HG03095 (cell line): Measurements from ENCODE around the gene ZNF581.

Experiments
- ATAC-seq: cut with Tn5 transposase; IDR thresholded peaks from one replicate; pipeline ENCODE4 v1.9.1; 2021; ENCODE audit warnings: moderate library complexity; ENCODE audit not compliant: unreplicated experiment

ZNF581 gene

GRCh38 chr19:55691561-55692481 lies 48.4 kb downstream of the ZNF581 start:
- ATAC-seq, result no peak

GRCh38 chr19:55692681-55693081 lies 49.2 kb downstream of the ZNF581 start:
- ATAC-seq, result no peak

- no peak for ATAC-seq
These were observed 50.0 kb downstream of the ZNF581 start for GRCh38 chr19:55693336-55693974.

GRCh38 chr19:55694241-55694655 lies 50.8 kb downstream of the ZNF581 start:
- ATAC-seq, result no peak

- no peak for ATAC-seq
These were observed 51.4 kb downstream of the ZNF581 start for GRCh38 chr19:55694656-55695491.
